Left kidney (tissue), 1 donor: ENCODE data around the gene STEAP4. TPM values are rescaled to one million over a fixed set of nuclear protein-coding genes. Genes with fewer than 3 reads are reported as not detected.

Source experiments
- polyA plus RNA-seq: library from polyadenylated mRNA; unstranded; fragments of 120-200 nt; gene quantifications from one replicate; pipeline ENCODE4 v1.2.1, GENCODE V29; 2013; ENCODE audit not compliant: insufficient read length

Gene STEAP4
- polyA plus RNA-seq, 1 donor = 0.23 TPM

Other genes with a start within 250 kb of the STEAP4 start
- 140 TPM for gene SRI, start 86.9 kb downstream of the STEAP4 start, polyA plus RNA-seq